NCI-H526 treated with DMSO at 0.1 percent for 48 hours (cell line): ENCODE measurements around the gene HOTAIR.

Experiments
- DNase-seq: peaks from one replicate; lab custom pipeline; 2025; lab: John Stamatoyannopoulos, UW

Gene HOTAIR

DNA sequence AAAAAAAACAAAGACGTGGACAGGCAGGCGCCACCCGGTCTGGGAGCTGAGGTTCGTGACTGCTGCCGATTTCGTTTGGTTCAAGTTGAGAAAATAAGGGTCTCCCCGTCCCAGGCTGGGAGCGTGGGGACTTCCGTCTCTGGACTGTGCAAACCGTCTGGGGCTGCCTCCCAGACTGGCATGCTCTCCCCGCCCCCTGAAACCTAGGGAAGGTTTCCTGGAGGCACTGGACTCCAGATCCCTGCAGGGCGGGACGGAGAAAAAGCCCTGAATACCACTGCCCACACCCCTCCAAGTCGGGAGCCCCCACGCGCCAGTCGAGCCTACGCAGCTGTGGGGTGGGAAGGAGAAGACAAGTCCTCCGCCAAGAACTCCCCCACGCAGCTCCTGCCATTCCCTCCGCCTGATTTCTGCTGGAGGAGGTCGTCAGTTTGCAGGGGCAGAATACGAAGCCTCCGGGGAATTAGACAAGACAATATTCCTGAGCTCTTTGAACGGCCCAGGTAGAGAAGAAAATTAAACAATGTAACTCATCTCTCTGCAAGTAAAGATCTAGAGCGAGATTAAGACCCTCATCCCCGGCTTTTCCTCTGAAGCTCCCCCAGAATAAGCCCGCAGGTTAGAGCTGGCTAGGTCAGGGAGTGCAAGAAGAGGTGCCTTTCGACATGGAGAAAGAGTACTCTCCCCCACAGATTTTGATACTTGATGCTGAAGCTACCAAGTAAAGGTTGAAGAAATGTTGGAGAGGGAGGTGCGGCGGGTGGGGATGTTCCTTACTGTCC lies 46.5 kb downstream of the HOTAIR start:
- DNase-seq: no peak

DNA sequence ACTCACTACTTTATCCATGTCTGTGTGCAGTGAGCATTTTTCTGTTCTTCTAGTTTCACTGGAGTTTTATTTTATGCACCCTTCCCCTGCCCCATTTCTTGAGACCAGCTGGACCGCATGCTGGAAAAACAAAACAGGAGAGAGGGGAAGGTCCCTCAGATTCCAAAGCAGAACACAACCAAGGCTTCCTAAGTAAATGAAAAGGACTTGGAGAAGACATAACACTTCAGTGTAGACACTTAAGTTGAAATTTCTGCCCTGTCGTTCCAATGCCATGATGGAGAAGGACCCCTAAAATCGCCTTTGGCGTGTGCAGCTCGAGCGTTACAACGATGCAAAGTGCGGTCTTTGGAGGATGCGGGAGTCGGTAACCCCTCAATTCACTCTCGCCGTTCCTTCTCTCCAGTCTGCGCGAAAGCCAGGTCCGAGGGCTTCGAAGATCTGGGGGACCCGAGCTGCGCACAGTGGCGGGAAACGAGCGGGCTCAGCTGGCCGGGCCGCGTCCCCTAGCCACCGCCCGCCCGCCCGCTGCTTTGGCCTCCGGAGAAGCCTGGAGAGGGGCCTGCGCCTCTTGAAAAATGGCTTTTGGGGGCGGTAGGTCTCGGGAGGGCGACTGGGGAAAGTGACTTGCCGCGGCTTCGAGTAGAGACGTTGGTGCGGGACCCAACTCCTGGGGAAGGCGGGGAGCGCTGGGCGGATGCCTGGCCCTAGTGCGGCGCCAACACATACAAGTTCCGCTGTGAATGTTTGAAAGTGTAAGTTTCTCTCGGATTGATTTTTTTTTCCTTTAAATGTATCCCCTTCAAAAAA lies 47.3 kb downstream of the HOTAIR start:
- DNase-seq: no peak

DNA sequence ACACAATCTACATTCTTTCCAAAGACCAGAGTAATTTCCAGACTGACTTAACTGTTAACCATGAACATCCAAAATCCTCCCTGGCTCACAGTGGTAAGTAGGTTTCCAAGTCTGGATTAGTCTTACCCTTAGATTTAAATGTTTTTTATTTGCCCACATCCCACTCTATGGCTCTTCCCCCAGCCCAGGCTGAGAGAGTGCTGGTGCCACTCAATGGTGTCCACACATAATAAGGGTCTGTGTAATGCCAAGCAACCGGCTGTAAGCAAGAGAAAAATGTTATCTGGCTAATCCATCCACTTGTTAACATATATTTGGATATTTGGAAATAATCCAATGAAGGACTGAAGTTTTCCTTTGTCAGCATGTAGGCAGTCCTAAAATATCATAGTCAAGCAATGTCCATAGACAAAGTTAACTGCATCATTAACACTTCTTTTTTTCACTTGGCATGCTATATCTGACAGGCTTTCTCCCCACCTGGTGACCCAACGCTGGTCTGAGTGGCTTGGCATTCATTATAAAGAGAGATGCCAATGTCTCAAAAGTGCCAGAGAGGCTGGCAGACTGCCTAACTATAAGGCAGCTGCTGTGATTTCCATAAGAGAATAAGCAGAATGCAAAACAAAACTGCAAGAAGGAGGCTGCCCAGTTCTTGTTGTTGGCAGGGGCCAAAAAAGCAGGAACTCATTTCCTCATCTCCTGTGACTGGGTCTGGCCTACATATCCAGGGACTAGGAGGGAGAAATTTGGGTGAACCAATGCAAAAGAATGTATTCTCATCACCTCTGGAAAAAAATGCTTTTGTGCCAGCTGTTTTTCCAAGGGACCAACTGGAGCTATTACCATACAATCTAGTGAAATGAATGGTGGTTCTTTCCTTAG lies 50.0 kb downstream of the HOTAIR start:
- DNase-seq: no peak

DNA sequence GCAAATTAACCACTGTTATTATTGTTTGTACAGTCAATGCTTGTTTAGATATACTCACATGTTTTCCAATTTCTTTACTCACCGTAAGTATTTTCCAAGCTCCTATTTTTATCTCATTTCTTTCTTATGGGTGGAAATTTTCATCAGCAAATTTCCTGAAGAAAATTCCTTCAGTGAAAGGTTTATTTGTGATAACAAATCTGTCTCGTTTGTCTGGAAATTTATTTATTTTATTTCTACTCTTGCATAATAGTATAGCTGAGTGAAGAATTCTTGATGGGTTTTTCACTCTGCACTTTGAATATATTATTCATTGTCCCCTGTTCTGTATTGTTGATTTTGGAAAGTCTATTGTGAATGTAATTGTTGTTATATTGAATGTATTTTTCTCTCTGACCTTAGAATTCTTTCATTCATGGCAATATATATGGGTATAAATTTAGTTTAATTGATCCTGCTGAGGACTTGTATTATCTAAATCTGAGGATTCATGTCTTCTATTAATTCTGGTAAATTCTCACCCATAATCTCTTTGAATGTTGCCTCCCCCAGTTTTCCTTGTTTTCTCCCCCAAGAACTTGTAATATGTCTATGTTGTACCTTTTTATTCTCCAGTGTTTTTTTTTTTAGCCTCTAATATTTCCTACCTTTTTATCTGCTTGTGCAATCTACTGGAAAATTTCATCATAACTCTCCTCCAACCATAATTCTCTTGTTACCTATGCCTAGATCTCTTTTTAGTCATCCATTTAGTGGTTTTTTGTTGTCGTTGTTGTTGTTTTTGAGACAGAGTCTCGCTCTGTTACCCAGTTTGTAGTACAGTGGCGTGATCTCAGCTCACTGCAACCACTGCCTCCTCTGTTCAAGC lies 57.7 kb downstream of the HOTAIR start:
- no peak for DNase-seq
